GM21390 (cell line): Measurements from ENCODE around the gene RNF166.

ENCODE experiments used
- ATAC-seq: cut with Tn5 transposase; IDR thresholded peaks from one replicate; pipeline ENCODE4 v1.9.1; 2021; ENCODE audit not compliant: unreplicated experiment

Gene RNF166

GRCh38 chr16:88706229-88706964 lies at the start of gene RNF166, which contains the start of gene CTU2:
TSS of gene RNF166 (minus strand) at chr16:88706408. CDS start at chr16:88706325, 83 bp downstream.
TSS of gene CTU2 (plus strand) at chr16:88706503. CDS start at chr16:88706531, 28 bp downstream.
- peak; percentile 61 for ATAC-seq

- no peak for ATAC-seq
Observed at GRCh38 chr16:88754912-88755744, 48.9 kb upstream of the RNF166 start.

- no peak for ATAC-seq
Observed at GRCh38 chr16:88754109-88754911, 48.1 kb upstream of the RNF166 start.

- ATAC-seq: no peak
Observed at GRCh38 chr16:88753602-88754001, 47.4 kb upstream of the RNF166 start.

- no peak for ATAC-seq
Observed at GRCh38 chr16:88753191-88753590, 47.0 kb upstream of the RNF166 start.

GRCh38 chr16:88752386-88753002 lies 46.3 kb upstream of the RNF166 start:
- no peak for ATAC-seq

GRCh38 chr16:88750854-88751253 lies 44.6 kb upstream of the RNF166 start:
- no peak for ATAC-seq

- ATAC-seq: no peak
Observed at GRCh38 chr16:88749358-88749757, 43.1 kb upstream of the RNF166 start.

- no peak for ATAC-seq
Observed at GRCh38 chr16:88748364-88748763, 42.2 kb upstream of the RNF166 start.

- no peak for ATAC-seq
Observed at GRCh38 chr16:88747588-88748301, 41.5 kb upstream of the RNF166 start.

- ATAC-seq: no peak
Observed at GRCh38 chr16:88746506-88746905, 40.3 kb upstream of the RNF166 start.

- no peak for ATAC-seq
Observed at GRCh38 chr16:88744577-88745521, 38.6 kb upstream of the RNF166 start.

GRCh38 chr16:88743693-88744576 lies 37.7 kb upstream of the RNF166 start:
- ATAC-seq: no peak

- ATAC-seq: no peak
Observed at GRCh38 chr16:88742896-88743605, 36.8 kb upstream of the RNF166 start.

GRCh38 chr16:88741368-88741767 lies 35.2 kb upstream of the RNF166 start:
- ATAC-seq: no peak

GRCh38 chr16:88740727-88741055 lies 34.5 kb upstream of the RNF166 start:
- no peak for ATAC-seq

- ATAC-seq: no peak
Observed at GRCh38 chr16:88739977-88740726, 33.9 kb upstream of the RNF166 start.
